H1 (cell line): Measurements from ENCODE around the gene KLF4. TPM values are rescaled to one million over a fixed set of nuclear protein-coding genes. Genes with fewer than 3 reads are reported as not detected.

Source experiments
- CTCF ChIA-PET: fragments of 300-600 bp; sonication (Branson Sonifier 250); formaldehyde crosslinking; loops from one replicate; lab custom pipeline; 2021; ENCODE audit not compliant: partially characterized antibody; lab: Charles Lee
- POLR2A ChIA-PET: fragments of 300-600 bp; sonication (Branson Sonifier 250); formaldehyde crosslinking; loops from one replicate; lab custom pipeline; 2021; ENCODE audit warnings: inconsistent platforms; ENCODE audit not compliant: partially characterized antibody; lab: Charles Lee
- DNase-seq, 2 experiments: peaks; one replicate each; pipeline versions ENCODE4 v3.0.0 to v3.0.0-alpha.2; 2010 to 2022; ENCODE audit warnings: low spot score in 2 of 2, low read depth in 1 of 2, mixed read lengths in 1 of 2
- FAIRE-seq: peaks from 2 replicates; lab custom pipeline; 2011; peaks lifted over from hg19 to GRCh38; lab: Jason Lieb, UNC
- H2AFZ ChIP-seq: 2 replicates; pipeline ENCODE4 v1.8.1; 2012; ENCODE audit warnings: low read length, inconsistent platforms
- H2AK5ac ChIP-seq: 2 replicates; pipeline ENCODE4 v1.6.1; 2013; ENCODE audit warnings: low read depth, low read length
- H2BK120ac ChIP-seq: replicated peaks from 2 replicates; pipeline ENCODE3; 2013; ENCODE audit warnings: low read depth, low read length, inconsistent platforms
- H2BK12ac ChIP-seq: 2 replicates; pipeline ENCODE4 v1.6.1; 2013; ENCODE audit warnings: low read depth, low read length
- H2BK15ac ChIP-seq: 2 replicates; pipeline ENCODE4 v1.6.1; 2013; ENCODE audit warnings: low read length
- H2BK20ac ChIP-seq: 2 replicates; pipeline ENCODE4 v1.6.1; 2013; ENCODE audit warnings: low read length
- H2BK5ac ChIP-seq: 2 replicates; pipeline ENCODE4 v1.6.1; 2013; ENCODE audit warnings: low read depth, low read length
- H3K14ac ChIP-seq: 2 replicates; pipeline ENCODE4 v1.6.1; 2013; ENCODE audit warnings: inconsistent platforms; ENCODE audit not compliant: insufficient read length
- H3K18ac ChIP-seq: 2 replicates; pipeline ENCODE4 v1.6.1; 2013; ENCODE audit warnings: low read length; ENCODE audit errors: extremely low read depth
- H3K23ac ChIP-seq: 2 replicates; pipeline ENCODE4 v1.6.1; 2013; ENCODE audit warnings: inconsistent platforms; ENCODE audit not compliant: insufficient read length
- H3K23me2 ChIP-seq: 2 replicates; pipeline ENCODE4 v1.6.1; 2013; ENCODE audit warnings: low read depth, low read length
- H3K27ac ChIP-seq: 2 replicates; pipeline ENCODE4 v1.6.1; 2011; ENCODE audit warnings: low read depth, low read length, inconsistent platforms
- H3K27me3 ChIP-seq, 4 experiments: replicated peaks in 1 of 4; 1 replicate in 1 of 4; 2 replicates in 3 of 4; pipeline versions ENCODE4 v1.6.1 to v1.8.1; 2011 to 2013; ENCODE audit warnings: low read length in 3 of 4, mild to moderate bottlenecking in 3 of 4, inconsistent platforms in 2 of 4, mixed read lengths in 2 of 4, moderate library complexity in 1 of 4; ENCODE audit not compliant: control insufficient read depth in 3 of 4, insufficient read depth in 3 of 4; ENCODE audit errors: extremely low read depth in 1 of 4
- H3K36me3 ChIP-seq, 4 experiments: 2 replicates each; pipeline versions ENCODE4 v1.6.1 to v1.8.1; 2011 to 2013; ENCODE audit warnings: mild to moderate bottlenecking in 4 of 4, low read length in 3 of 4, moderate library complexity in 2 of 4, control low read depth in 1 of 4, inconsistent platforms in 1 of 4; ENCODE audit not compliant: insufficient read depth in 4 of 4, control insufficient read depth in 2 of 4
- H3K4ac ChIP-seq: replicated peaks from 2 replicates; pipeline ENCODE3; 2013; ENCODE audit warnings: low read length, low read depth, mixed read lengths, inconsistent platforms; ENCODE audit not compliant: insufficient read length
- H3K4me1 ChIP-seq, 4 experiments: replicated peaks in 1 of 4; 1 replicate in 1 of 4; 2 replicates in 3 of 4; pipeline versions ENCODE4 v1.6.1 to v1.8.1; 2011 to 2013; ENCODE audit warnings: low read length in 3 of 4, inconsistent platforms in 2 of 4, mixed read lengths in 1 of 4; ENCODE audit not compliant: insufficient read depth in 4 of 4, control insufficient read depth in 3 of 4
- H3K4me2 ChIP-seq, 2 experiments: 2 replicates each; pipeline versions ENCODE4 v1.6.1 to v1.8.1; 2011 to 2013; ENCODE audit warnings: low read depth in 2 of 2, low read length in 2 of 2, control low read depth in 1 of 2, inconsistent platforms in 1 of 2, mild to moderate bottlenecking in 1 of 2; ENCODE audit not compliant: insufficient read depth in 1 of 2
- H3K4me3 ChIP-seq, 4 experiments: fragments of 200-600, 300-600 bp in 1 of 4; sonication (generic), shearing (Covaris generic), sonication (Bioruptor Twin) in 1 of 4; 2 replicates each; pipeline versions ENCODE4 v1.5.1 to v1.8.1; 2011 to 2016; ENCODE audit warnings: low read length in 4 of 4, low read depth in 3 of 4, control low read depth in 2 of 4, inconsistent platforms in 2 of 4, mild to moderate bottlenecking in 2 of 4, mixed read lengths in 1 of 4, moderate library complexity in 1 of 4; ENCODE audit not compliant: insufficient read depth in 2 of 4; ENCODE audit errors: extremely low read depth in 1 of 4
- H3K56ac ChIP-seq: replicated peaks from 2 replicates; pipeline ENCODE3; 2013; ENCODE audit warnings: low read depth, mild to moderate bottlenecking, mixed read lengths, low read length, inconsistent platforms; ENCODE audit not compliant: insufficient read length
- H3K79me1 ChIP-seq: 2 replicates; pipeline ENCODE4 v1.6.1; 2013; ENCODE audit warnings: low read depth, low read length, control low read depth
- H3K79me2 ChIP-seq, 2 experiments: 2 replicates each; pipeline versions ENCODE4 v1.6.1 to v1.8.1; 2012 to 2013; ENCODE audit warnings: low read length in 2 of 2, mild to moderate bottlenecking in 2 of 2, inconsistent platforms in 1 of 2; ENCODE audit not compliant: insufficient read depth in 2 of 2, control insufficient read depth in 1 of 2
- H3K9ac ChIP-seq, 4 experiments: replicated peaks in 1 of 4; 1 replicate in 1 of 4; 2 replicates in 3 of 4; pipeline versions ENCODE4 v1.6.1 to v1.8.1; 2011 to 2013; ENCODE audit warnings: low read depth in 3 of 4, low read length in 3 of 4, control low read depth in 2 of 4, mild to moderate bottlenecking in 2 of 4, moderate library complexity in 2 of 4, inconsistent platforms in 1 of 4; ENCODE audit errors: extremely low read depth in 1 of 4
- H3K9me3 ChIP-seq, 2 experiments: 2 replicates each; pipeline versions ENCODE4 v1.6.1 to v1.8.1; 2012 to 2013; ENCODE audit warnings: mild to moderate bottlenecking in 2 of 2, moderate library complexity in 2 of 2, control low read depth in 1 of 2, inconsistent platforms in 1 of 2, low read depth in 1 of 2, low read length in 1 of 2, mixed read lengths in 1 of 2; ENCODE audit not compliant: insufficient read depth in 2 of 2
- H4K20me1 ChIP-seq, 2 experiments: replicated peaks in 1 of 2; 2 replicates each; pipeline versions ENCODE3 to v1.8.1; 2011 to 2013; ENCODE audit warnings: inconsistent platforms in 2 of 2, low read length in 2 of 2, mild to moderate bottlenecking in 1 of 2; ENCODE audit not compliant: insufficient read depth in 2 of 2, control insufficient read depth in 1 of 2
- H4K5ac ChIP-seq: 2 replicates; pipeline ENCODE4 v1.6.1; 2013; ENCODE audit warnings: low read length, low read depth, mixed read lengths, inconsistent platforms; ENCODE audit not compliant: insufficient read length
- H4K8ac ChIP-seq: 2 replicates; pipeline ENCODE4 v1.8.0; 2013; ENCODE audit warnings: mild to moderate bottlenecking, moderate library complexity, low read length, inconsistent platforms; ENCODE audit not compliant: insufficient read depth; ENCODE audit errors: extremely low read depth
- H4K91ac ChIP-seq: replicated peaks from 2 replicates; pipeline ENCODE3; 2013; ENCODE audit warnings: low read length, mixed read lengths, inconsistent platforms; ENCODE audit not compliant: insufficient read length
- BRCA1 ChIP-seq: IDR thresholded peaks from 2 replicates; pipeline ENCODE4 v1.6.1; 2012; ENCODE audit warnings: low read depth, low read length, improper control_type of control experiment
- CBX5 ChIP-seq: fragments of 300-800, 300-1000 bp; sonication (generic); IDR thresholded peaks from 2 replicates; pipeline ENCODE4 v1.7.1; 2016; ENCODE audit warnings: antibody characterized with exemption, low read length, low read depth
- CHD1 ChIP-seq: IDR thresholded peaks from 2 replicates; pipeline ENCODE4 v1.6.1; 2012; ENCODE audit warnings: low read depth, low read length, improper control_type of control experiment
- CREB1 ChIP-seq: IDR thresholded peaks from 2 replicates; pipeline ENCODE4 v1.6.1; 2012; ENCODE audit warnings: inconsistent platforms
- EGR1 ChIP-seq: IDR thresholded peaks from 2 replicates; pipeline ENCODE4 v1.6.1; 2011; ENCODE audit warnings: low read depth, low read length, borderline replicate concordance
- FOSL1 ChIP-seq: IDR thresholded peaks from 2 replicates; pipeline ENCODE4 v1.6.1; 2011; ENCODE audit warnings: mild to moderate bottlenecking, low read depth, low read length, moderate library complexity; ENCODE audit not compliant: insufficient read depth
- JUND ChIP-seq: IDR thresholded peaks from 2 replicates; pipeline ENCODE4 v1.6.1; 2011; ENCODE audit warnings: mild to moderate bottlenecking, improper control_type of control experiment, low read length
- KDM1A ChIP-seq: fragments of 200-600, 300-600 bp; sonication (generic); IDR thresholded peaks from 2 replicates; pipeline ENCODE4 v1.7.1; 2016; ENCODE audit warnings: mild to moderate bottlenecking, low read length, borderline replicate concordance
- NRF1 ChIP-seq: IDR thresholded peaks from 2 replicates; pipeline ENCODE4 v1.6.1; 2011; ENCODE audit warnings: mild to moderate bottlenecking, low read depth, low read length, improper control_type of control experiment
- PHF8 ChIP-seq: fragments of 200-600 bp; sonication (generic); conservative IDR thresholded peaks from 2 replicates; pipeline ENCODE4 v1.7.1; 2012; ENCODE audit warnings: low read depth, mild to moderate bottlenecking, inconsistent platforms, low read length, moderate library complexity
- POU5F1 ChIP-seq: IDR thresholded peaks from 2 replicates; pipeline ENCODE4 v1.6.1; 2011; ENCODE audit warnings: low read depth, mild to moderate bottlenecking, low read length, moderate library complexity
- RAD21 ChIP-seq, 2 experiments: IDR thresholded peaks in 1 of 2; conservative IDR thresholded peaks in 1 of 2; 2 replicates each; pipeline ENCODE4 v1.6.1; 2011; ENCODE audit warnings: low read depth in 2 of 2, low read length in 2 of 2, improper control_type of control experiment in 1 of 2, inconsistent platforms in 1 of 2, mild to moderate bottlenecking in 1 of 2, moderate library complexity in 1 of 2
- SP2 ChIP-seq: IDR thresholded peaks from 2 replicates; pipeline ENCODE4 v1.6.1; 2012; ENCODE audit warnings: mild to moderate bottlenecking, low read length, inconsistent platforms
- TCF12 ChIP-seq: IDR thresholded peaks from 2 replicates; pipeline ENCODE4 v1.6.1; 2011; ENCODE audit warnings: low read depth, mild to moderate bottlenecking, low read length
- YY1 ChIP-seq: IDR thresholded peaks from 2 replicates; pipeline ENCODE4 v1.6.1; 2011; ENCODE audit warnings: low read depth, mild to moderate bottlenecking, low read length
- ZNF274 ChIP-seq: IDR thresholded peaks from 2 replicates; pipeline ENCODE4 v1.7.0; 2012; ENCODE audit warnings: low read length, borderline replicate concordance; ENCODE audit errors: extremely low read depth
- WGBS, 2 experiments: shearing (Covaris generic) in 1 of 2; methylation state at CpG; one replicate each; pipeline versions ENCODE4 v1.1.6 to v1.1.7; 2013 to 2015; ENCODE audit warnings: low lambda C conversion rate in 2 of 2, mixed read lengths in 2 of 2, inconsistent platforms in 1 of 2, low coverage in 1 of 2, missing lambda C conversion rate in 1 of 2; ENCODE audit not compliant: insufficient replicate concordance in 2 of 2, insufficient coverage in 1 of 2, insufficient read length in 1 of 2; ENCODE audit errors: extremely low coverage in 1 of 2, missing lambda C conversion rate in 1 of 2; 5-methylcytosine and 5-hydroxymethylcytosine counted together
- polyA plus RNA-seq, 7 experiments: library from polyadenylated mRNA; depleted of rRNA in 3 of 7; stranded (reverse) in 5 of 7; unstranded in 2 of 7; fragments of >200 nt in 5 of 7; fragments of 200-250 nt in 2 of 7; gene quantifications; 1 replicate in 5 of 7; 2 replicates in 1 of 7; 4 replicates in 1 of 7; pipeline versions ENCODE4 v1.2.1 to v1.2.3, GENCODE V29; 2011 to 2013; ENCODE audit warnings: missing spikeins in 2 of 7, mixed read lengths in 2 of 7
- total RNA-seq: library from RNA; stranded (reverse); fragmentation: NEBNext Ultra II Directional; extraction: Animal tissue kit (Norgen Biotek cat#: 25700); gene quantifications from 2 replicates; pipeline ENCODE4 v1.2.1, GENCODE V29; 2021

The KLF4 gene
- total and polyA plus RNA-seq, 2 of the 8 experiments (the other 6 are each of a cell fraction or from before 2014, with no cell fraction given): 0.77 to 2.8 TPM

- Histone ChIP-seq H4K8ac (no peak overlapping the region), H3K79me2 (no peaks in the 10 kb centered on the region), H2AK5ac (no peak overlapping the region), H2BK20ac (no peak overlapping the region), H4K20me1 (no peaks in the 10 kb centered on the region), H3K9me3 (no peaks in the 10 kb centered on the region), H3K36me3 (no peaks in the 10 kb centered on the region), H4K91ac (no peak overlapping the region), H2BK120ac (no peak overlapping the region), H3K23ac (no peak overlapping the region), H3K4me3 (no peak overlapping the region), H3K27ac (no peak overlapping the region), H3K79me1 (no peaks in the 10 kb centered on the region), H3K9ac (no peak overlapping the region), H3K4me1 (peaks cover 0 to 5% (median 5%) of the 10 kb centered on the region in 4 experiments; a peak in 4 of 7 replicates), H3K4ac (no peak overlapping the region), H2AFZ (no peak overlapping the region), H3K4me2 (no peak overlapping the region), H4K5ac (no peak overlapping the region), H3K23me2 (peaks cover 7% of the 10 kb centered on the region; the same call in 1 of the 2 replicates), H2BK5ac (no peak overlapping the region), H3K56ac (no peak overlapping the region), H3K18ac (no peak overlapping the region), H2BK15ac (no peak overlapping the region), H3K14ac (no peak overlapping the region), H3K27me3 (peaks cover 0 to 19% (median 17%) of the 10 kb centered on the region in 4 experiments; a peak in 6 of 7 replicates), H2BK12ac (no peak overlapping the region)
- FAIRE-seq: no peak
- POLR2A ChIA-PET: no interaction called here
- CTCF ChIA-PET: interaction anchor here (3.8 kb wide), 1 partner anchor 38 kb away, joined by 30 read pairs; no protein-coding TSS in a partner anchor
- DNase-seq: no peak
- WGBS, 2 experiments: 84% methylated on average over 4 of the region's 4 CpGs; no CpG with 5 or more reads in 1 of the 2 experiments
- TF ChIP-seq YY1 (no peak), SP2 (no peak), POU5F1 (no peak), PHF8 (no peak), RAD21 (IDR thresholded peaks at IDR 0.05 in 1 of 2, conservative IDR thresholded peaks at IDR 0.05 in 1 of 2; ENCODE audit: low read depth in 2 of 2, low read length in 2 of 2) (no peak), KDM1A (no peak), CBX5 (no peak), CHD1 (no peak), FOSL1 (no peak), JUND (no peak), TCF12 (no peak), BRCA1 (no peak), CREB1 (no peak), NRF1 (no peak), ZNF274 (no peak), EGR1 (no peak)
These were observed 26.9 kb downstream of the KLF4 start for GRCh38 chr9:107462691-107463090.
